CD8-positive, alpha-beta memory T cell (primary cell): ENCODE results near the gene ARAP3. TPM values are rescaled to one million over a fixed set of nuclear protein-coding genes. Genes with fewer than 3 reads are reported as not detected.
A peak's percentile ranks its signal among the peaks of the same experiment; 100 is the strongest.

Experiments
- CTCF ChIA-PET: fragments of 350-600 bp; sonication (Branson Sonifier 250); formaldehyde crosslinking; loops from one replicate; lab custom pipeline; 2021; ENCODE audit warnings: antibody characterized with exemption; lab: Charles Lee
- POLR2A ChIA-PET: fragments of 350-600 bp; sonication (Branson Sonifier 250); formaldehyde crosslinking; loops from one replicate; lab custom pipeline; 2021; ENCODE audit warnings: antibody characterized with exemption; lab: Charles Lee
- DNase-seq, 5 donors: peaks; one replicate each; pipeline versions ENCODE4 v3.0.0 to v3.0.0-alpha.2; 2020 to 2022; ENCODE audit warnings: mixed read lengths in 1 of 5
- H3K27ac ChIP-seq: one replicate; pipeline ENCODE4 v1.7.0; 2013; ENCODE audit warnings: low read depth, mild to moderate bottlenecking, low read length, moderate library complexity
- H3K27me3 ChIP-seq: 2 replicates; pipeline ENCODE4 v1.7.0; 2013; ENCODE audit warnings: low read length, mild to moderate bottlenecking; ENCODE audit not compliant: insufficient read depth, poor library complexity, severe bottlenecking
- H3K36me3 ChIP-seq: 2 replicates; pipeline ENCODE4 v1.7.0; 2013; ENCODE audit warnings: mild to moderate bottlenecking, low read length, moderate library complexity; ENCODE audit not compliant: insufficient read depth
- H3K4me1 ChIP-seq: 2 replicates; pipeline ENCODE4 v1.7.0; 2013; ENCODE audit warnings: mild to moderate bottlenecking, low read length, moderate library complexity; ENCODE audit not compliant: insufficient read depth
- H3K4me3 ChIP-seq: 2 replicates; pipeline ENCODE4 v1.7.0; 2013; ENCODE audit warnings: mild to moderate bottlenecking, low read length
- H3K9me3 ChIP-seq: 2 replicates; pipeline ENCODE4 v1.7.0; 2013; ENCODE audit warnings: mild to moderate bottlenecking, low read length
- H3K27ac Mint-ChIP-seq, 8 donors: one replicate each; pipeline ENCODE4 v1.8.0; 2020 to 2021; ENCODE audit warnings: mixed read lengths in 8 of 8, mild to moderate bottlenecking in 6 of 8, inconsistent platforms in 3 of 8, moderate library complexity in 3 of 8
- H3K27me3 Mint-ChIP-seq, 2 donors: one replicate each; pipeline ENCODE4 v1.8.0; 2020 to 2021; ENCODE audit warnings: mixed read lengths in 2 of 2, mild to moderate bottlenecking in 1 of 2, moderate library complexity in 1 of 2
- H3K36me3 Mint-ChIP-seq, 3 donors: one replicate each; pipeline ENCODE4 v1.8.0; 2020 to 2021; ENCODE audit warnings: mixed read lengths in 3 of 3, inconsistent platforms in 1 of 3, mild to moderate bottlenecking in 1 of 3
- H3K4me1 Mint-ChIP-seq, 3 donors: one replicate each; pipeline ENCODE4 v1.8.0; 2020 to 2021; ENCODE audit warnings: mixed read lengths in 3 of 3, inconsistent platforms in 1 of 3, mild to moderate bottlenecking in 1 of 3
- H3K4me3 Mint-ChIP-seq, 7 donors: one replicate each; pipeline ENCODE4 v1.8.0; 2020 to 2021; ENCODE audit warnings: mixed read lengths in 7 of 7, mild to moderate bottlenecking in 6 of 7, moderate library complexity in 4 of 7, inconsistent platforms in 2 of 7
- H3K9me3 Mint-ChIP-seq, 5 donors: one replicate each; pipeline ENCODE4 v1.8.0; 2020 to 2022; ENCODE audit warnings: mixed read lengths in 5 of 5, mild to moderate bottlenecking in 3 of 5, moderate library complexity in 2 of 5, inconsistent platforms in 1 of 5
- polyA plus RNA-seq: library from polyadenylated mRNA; unstranded; fragments of 300-500 nt; fragmentation: Illumina TruSeq; gene quantifications from one replicate; pipeline ENCODE4 v1.2.3, GENCODE V29; 2021
- total RNA-seq, 2 experiments: library from RNA; stranded (reverse); gene quantifications; one replicate each; pipeline ENCODE4 v1.2.3, GENCODE V29; 2021

Gene ARAP3
- total and polyA plus RNA-seq, 3 experiments from 2014 or later: 0.20 to 7.9 (median 6.9) TPM

DNA sequence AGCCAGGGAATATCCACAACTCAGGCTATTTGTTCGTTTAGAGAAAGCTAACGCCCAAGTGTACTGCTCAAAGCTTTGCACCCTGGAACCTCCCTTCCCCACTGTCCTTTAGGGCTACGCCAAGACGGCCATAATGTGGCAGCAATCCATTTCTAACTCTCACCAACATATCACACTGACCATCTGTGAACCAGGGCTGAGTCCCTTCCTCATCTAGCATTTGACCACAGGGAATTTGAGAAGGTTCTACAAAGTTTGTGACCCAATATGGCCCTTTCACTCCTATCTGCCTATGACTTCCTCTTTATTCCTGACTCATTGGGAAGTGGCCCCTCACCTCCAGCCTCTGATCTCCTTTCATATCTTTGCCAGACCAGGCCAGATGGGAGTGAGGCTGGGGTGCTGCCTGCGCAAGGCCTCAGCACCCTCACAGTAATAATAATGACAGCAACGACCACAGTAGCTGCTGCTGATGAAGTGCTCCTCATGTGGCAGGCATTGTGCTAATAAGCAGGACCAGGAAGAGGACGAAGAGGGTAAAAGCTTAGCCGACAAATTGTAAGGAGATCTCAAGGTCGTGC is 9.3 kb upstream of the ARAP3 start:
- POLR2A ChIA-PET: interaction anchor here (0.7 to 2.7 kb wide), 8 partner anchors 8 to 278 kb away, joined by 3 to 21 read pairs (median 10); partner anchors contain the start of genes ARAP3, FCHSD1, PCDH1 and RNF14
- H3K4me1 ChIP-seq: peaks cover 15% of the 10 kb centered on the region
- H3K9me3 ChIP-seq: no peaks in the 10 kb centered on the region
- Mint-ChIP-seq H3K4me1 (peaks cover 20 to 24% (median 20%) of the 10 kb centered on the region in 3 donors), H3K9me3 (no peaks in the 10 kb centered on the region), H3K4me3 (peak overlapping the region in 1 of 7 donors; percentile 38), H3K36me3 (no peaks in the 10 kb centered on the region), H3K27ac (peak overlapping the region in 1 of 8 donors; percentile 84), H3K27me3 (peaks cover 5 to 7% of the 10 kb centered on the region in 2 donors)
- no peak for DNase-seq
- H3K27ac ChIP-seq: peak overlapping the region; percentile 4
- CTCF ChIA-PET: interaction anchor here (0.7 to 7.9 kb wide), 54 partner anchors 9 to 1007 kb away, joined by 3 to 184 read pairs (median 5); partner anchors contain the start of genes ARAP3, DELE1, FCHSD1 and GNPDA1
- no peaks in the 10 kb centered on the region for H3K27me3 ChIP-seq
- H3K4me3 ChIP-seq: no peak overlapping the region
- H3K36me3 ChIP-seq: no peaks in the 10 kb centered on the region

DNA sequence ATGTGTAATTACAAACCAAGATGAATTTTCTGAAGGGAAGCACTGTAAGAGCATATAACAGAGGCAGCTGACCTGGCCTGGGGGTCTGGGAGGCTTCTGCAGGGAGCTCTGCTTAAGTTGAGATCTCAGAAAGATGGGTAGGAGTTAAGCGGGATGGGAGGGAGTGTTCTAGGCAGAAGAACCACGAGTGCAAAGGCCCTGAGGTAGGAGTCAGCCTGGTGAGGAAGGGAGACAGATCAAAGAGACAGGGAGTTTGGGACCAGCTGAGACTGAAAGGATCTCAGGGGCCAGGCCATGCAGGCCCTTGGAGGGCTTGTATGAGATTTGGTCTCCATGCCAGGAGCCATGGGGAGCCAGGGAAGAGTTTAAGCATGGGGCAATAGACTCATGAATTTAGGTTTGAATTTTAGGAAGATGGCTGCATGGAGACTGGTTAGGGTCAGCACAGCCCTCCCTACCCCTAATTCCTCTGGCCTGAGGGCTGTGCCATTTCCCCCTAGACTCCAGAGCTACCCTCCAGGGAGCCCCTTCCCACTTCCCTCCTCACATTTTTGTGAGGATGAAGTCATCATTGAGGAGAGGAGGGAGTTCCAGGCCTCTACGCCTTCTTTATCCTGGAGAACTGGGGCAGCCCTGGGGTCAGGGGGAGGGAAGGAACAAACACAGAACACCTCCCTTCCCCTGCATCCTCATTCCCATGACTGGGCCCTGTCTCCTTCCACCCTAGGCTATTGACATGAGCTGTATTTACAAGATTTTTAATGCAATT is 4.8 kb upstream of the ARAP3 start:
- Mint-ChIP-seq H3K9me3 (no peaks in the 10 kb centered on the region), H3K4me1 (peaks cover 16 to 30% (median 19%) of the 10 kb centered on the region in 3 donors), H3K36me3 (no peaks in the 10 kb centered on the region), H3K4me3 (peak overlapping the region in 1 of 7 donors; percentile 27), H3K27me3 (peaks cover 0 to 3% of the 10 kb centered on the region in 2 donors), H3K27ac (no peak overlapping the region)
- POLR2A ChIA-PET: no interaction called here
- no peaks in the 10 kb centered on the region for H3K9me3 ChIP-seq
- no peak for DNase-seq
- H3K4me3 ChIP-seq: no peak overlapping the region
- no peaks in the 10 kb centered on the region for H3K36me3 ChIP-seq
- CTCF ChIA-PET: interaction anchor here (1.2 to 7.1 kb wide), 3 partner anchors 14 to 274 kb away, joined by 3 to 36 read pairs (median 4); partner anchors contain the start of gene PCDH1
- no peak overlapping the region for H3K27ac ChIP-seq
- peaks cover 18% of the 10 kb centered on the region for H3K4me1 ChIP-seq
- H3K27me3 ChIP-seq: no peaks in the 10 kb centered on the region

DNA sequence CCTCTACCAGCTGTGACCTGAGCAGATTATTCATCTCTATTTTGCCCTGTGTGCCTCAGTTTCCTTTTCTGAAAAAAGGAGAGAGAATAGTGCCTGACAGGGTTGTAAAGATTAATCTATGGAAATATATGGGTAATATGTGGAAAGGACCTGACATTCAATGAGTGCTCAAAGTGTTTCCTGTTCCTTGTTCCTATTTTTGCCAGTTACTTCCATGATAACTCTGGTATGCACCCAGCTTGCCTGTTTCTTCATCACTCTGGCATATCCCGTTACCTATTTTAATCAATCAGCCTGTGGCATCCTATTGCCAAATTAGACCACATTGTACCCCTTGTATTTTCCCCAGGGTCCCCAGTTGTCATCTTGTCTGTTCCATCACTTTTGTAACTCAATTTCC is 3.6 kb upstream of the ARAP3 start:
- H3K4me3 Mint-ChIP-seq: no peak overlapping the region
- no peak overlapping the region for H3K4me3 ChIP-seq
- no peak for DNase-seq
- H3K4me1 Mint-ChIP-seq: peaks cover 24 to 38% (median 25%) of the 10 kb centered on the region in 3 donors
- no peaks in the 10 kb centered on the region for H3K36me3 Mint-ChIP-seq
- H3K27ac ChIP-seq: no peak overlapping the region
- no peaks in the 10 kb centered on the region for H3K36me3 ChIP-seq
- ChIA-PET CTCF (interaction anchor here (1.0 to 7.1 kb wide), 3 partner anchors 8 to 284 kb away, joined by 3 to 61 read pairs (median 36); partner anchors contain the start of genes PCDH1 and RNF14), POLR2A (no interaction called here)
- H3K27ac Mint-ChIP-seq: peak overlapping the region in 3 of 8 donors; percentile 43 to 64 (median 54)
- H3K27me3 Mint-ChIP-seq: peaks cover 1 to 3% of the 10 kb centered on the region in 2 donors
- H3K9me3 Mint-ChIP-seq: no peaks in the 10 kb centered on the region
- H3K4me1 ChIP-seq: peaks cover 27% of the 10 kb centered on the region
- no peaks in the 10 kb centered on the region for H3K27me3 ChIP-seq
- no peaks in the 10 kb centered on the region for H3K9me3 ChIP-seq

- Mint-ChIP-seq H3K36me3 (peaks cover 0 to 1% (median 0%) of the 10 kb centered on the region in 3 donors), H3K9me3 (no peaks in the 10 kb centered on the region), H3K27me3 (peaks cover 0 to 4% of the 10 kb centered on the region in 2 donors), H3K4me3 (peak overlapping the region in 3 of 7 donors; percentile 80 to 88 (median 82)), H3K27ac (peak overlapping the region in 6 of 8 donors; percentile 24 to 87 (median 54)), H3K4me1 (peaks cover 25 to 46% (median 27%) of the 10 kb centered on the region in 3 donors)
- ChIA-PET POLR2A (interaction anchor here (0.6 to 1.9 kb wide), 6 partner anchors 9 to 334 kb away, joined by 3 to 17 read pairs (median 6); partner anchors contain the start of genes FCHSD1, HDAC3, PCDH1 and RELL2), CTCF (interaction anchor here (0.6 to 7.1 kb wide), 17 partner anchors 10 to 1009 kb away, joined by 3 to 61 read pairs (median 4); partner anchors contain the start of genes DELE1, FCHSD1, PCDH1 and RNF14)
- Histone ChIP-seq H3K4me3 (no peak overlapping the region), H3K9me3 (no peaks in the 10 kb centered on the region), H3K36me3 (no peaks in the 10 kb centered on the region), H3K27me3 (no peaks in the 10 kb centered on the region), H3K27ac (no peak overlapping the region), H3K4me1 (peaks cover 27% of the 10 kb centered on the region)
- DNase-seq: no peak
Measured at GRCh38 chr5:141683596-141684141, 1.6 kb upstream of the ARAP3 start.

GRCh38 chr5:141681295-141681694 is 735 bp downstream of the ARAP3 start:
- CTCF ChIA-PET: interaction anchor here (0.7 to 7.1 kb wide), 5 partner anchors 12 to 288 kb away, joined by 3 to 61 read pairs (median 14); partner anchors contain the start of genes PCDH1 and RNF14
- Mint-ChIP-seq H3K36me3 (peaks cover 0 to 1% (median 0%) of the 10 kb centered on the region in 3 donors), H3K4me1 (peaks cover 25 to 46% (median 29%) of the 10 kb centered on the region in 3 donors), H3K27ac (peak overlapping the region in 6 of 8 donors; percentile 7 to 85 (median 72)), H3K4me3 (peak overlapping the region; percentile 61 to 83 (median 69)), H3K9me3 (no peaks in the 10 kb centered on the region), H3K27me3 (peaks cover 0 to 4% of the 10 kb centered on the region in 2 donors)
- Histone ChIP-seq H3K27me3 (no peaks in the 10 kb centered on the region), H3K36me3 (no peaks in the 10 kb centered on the region), H3K9me3 (no peaks in the 10 kb centered on the region), H3K4me1 (peaks cover 27% of the 10 kb centered on the region), H3K4me3 (no peak overlapping the region), H3K27ac (peak overlapping the region; percentile 38)
- POLR2A ChIA-PET: interaction anchor here (0.8 kb wide), 1 partner anchor 11 kb away, joined by 3 read pairs; no protein-coding TSS in a partner anchor
- no peak for DNase-seq

- Mint-ChIP-seq H3K36me3 (peaks cover 0 to 1% (median 0%) of the 10 kb centered on the region in 3 donors), H3K9me3 (no peaks in the 10 kb centered on the region), H3K4me3 (peak overlapping the region; percentile 7 to 83 (median 71)), H3K4me1 (peaks cover 25 to 45% (median 29%) of the 10 kb centered on the region in 3 donors), H3K27me3 (peaks cover 0 to 4% of the 10 kb centered on the region in 2 donors), H3K27ac (peak overlapping the region in 2 of 8 donors; percentile 23 to 52)
- Histone ChIP-seq H3K9me3 (no peaks in the 10 kb centered on the region), H3K4me1 (peaks cover 27% of the 10 kb centered on the region), H3K27me3 (no peaks in the 10 kb centered on the region), H3K4me3 (no peak overlapping the region), H3K27ac (peak overlapping the region; percentile 38), H3K36me3 (no peaks in the 10 kb centered on the region)
- DNase-seq: no peak
- CTCF ChIA-PET: interaction anchor here (0.7 to 7.1 kb wide), 4 partner anchors 13 to 289 kb away, joined by 3 to 61 read pairs (median 20); partner anchors contain the start of genes PCDH1 and RNF14
- POLR2A ChIA-PET: no interaction called here
Measured at GRCh38 chr5:141680751-141681201, 1.3 kb downstream of the ARAP3 start.

DNA sequence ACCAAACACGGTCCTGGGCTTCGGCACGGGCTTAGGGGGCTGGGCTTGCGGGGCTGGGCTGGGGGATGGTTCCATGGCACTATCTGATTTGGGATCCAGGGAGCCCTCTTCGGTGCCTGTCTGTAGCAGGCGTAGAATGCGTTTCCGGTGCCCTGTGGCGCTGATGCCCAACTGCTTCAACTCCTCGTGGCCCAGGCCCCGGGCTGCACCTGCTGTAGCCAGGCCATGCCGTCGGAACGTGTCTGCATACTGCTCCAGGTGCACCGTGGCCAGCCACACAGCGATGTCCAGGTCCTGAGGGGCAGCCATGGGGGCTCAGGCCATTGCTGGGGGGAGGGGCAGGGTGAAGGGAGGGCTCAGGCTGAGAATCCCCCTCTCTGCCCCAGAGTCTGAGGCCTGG is 1.9 kb downstream of the ARAP3 start:
- Mint-ChIP-seq H3K27ac (peak overlapping the region in 1 of 8 donors; percentile 52), H3K27me3 (peaks cover 0 to 4% of the 10 kb centered on the region in 2 donors), H3K4me1 (peaks cover 25 to 43% (median 29%) of the 10 kb centered on the region in 3 donors), H3K4me3 (peak overlapping the region in 1 of 7 donors; percentile 37), H3K9me3 (no peaks in the 10 kb centered on the region), H3K36me3 (peaks cover 0 to 1% (median 0%) of the 10 kb centered on the region in 3 donors)
- Histone ChIP-seq H3K36me3 (no peaks in the 10 kb centered on the region), H3K4me1 (peaks cover 27% of the 10 kb centered on the region), H3K9me3 (no peaks in the 10 kb centered on the region), H3K27me3 (no peaks in the 10 kb centered on the region), H3K4me3 (no peak overlapping the region), H3K27ac (no peak overlapping the region)
- POLR2A ChIA-PET: no interaction called here
- CTCF ChIA-PET: interaction anchor here (5.7 kb wide), 1 partner anchor 13 kb away, joined by 61 read pairs; no protein-coding TSS in a partner anchor
- no peak for DNase-seq
